ENCODE measurements around the gene APOL3.
"Not testable (repeated sequence)": the region's sequence is repeated elsewhere in the genome, so short reads cannot be mapped to it uniquely, and the experiment has no call there.

The APOL3 gene

DNA sequence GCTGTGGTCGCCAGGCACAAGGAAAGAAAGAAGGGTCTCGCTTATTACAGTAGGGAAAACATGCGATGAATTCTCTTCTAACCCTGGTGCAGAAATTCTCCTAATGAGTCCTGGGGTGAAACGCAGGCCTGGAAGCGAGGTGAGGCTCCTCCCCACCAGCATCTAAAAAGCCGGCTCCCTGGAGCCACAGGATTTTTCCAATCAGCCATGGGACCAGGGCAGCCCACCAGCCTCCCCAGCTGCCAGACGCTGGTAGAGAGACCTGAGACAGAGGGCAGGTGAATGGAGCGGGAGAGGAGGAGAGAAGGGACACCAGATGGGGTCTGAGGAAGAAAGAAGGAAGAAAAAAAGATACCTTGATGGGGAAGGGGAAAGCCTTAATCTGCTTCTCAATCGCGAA is 28.6 kb downstream of the APOL3 start:
- no peak for DNase-seq

DNA sequence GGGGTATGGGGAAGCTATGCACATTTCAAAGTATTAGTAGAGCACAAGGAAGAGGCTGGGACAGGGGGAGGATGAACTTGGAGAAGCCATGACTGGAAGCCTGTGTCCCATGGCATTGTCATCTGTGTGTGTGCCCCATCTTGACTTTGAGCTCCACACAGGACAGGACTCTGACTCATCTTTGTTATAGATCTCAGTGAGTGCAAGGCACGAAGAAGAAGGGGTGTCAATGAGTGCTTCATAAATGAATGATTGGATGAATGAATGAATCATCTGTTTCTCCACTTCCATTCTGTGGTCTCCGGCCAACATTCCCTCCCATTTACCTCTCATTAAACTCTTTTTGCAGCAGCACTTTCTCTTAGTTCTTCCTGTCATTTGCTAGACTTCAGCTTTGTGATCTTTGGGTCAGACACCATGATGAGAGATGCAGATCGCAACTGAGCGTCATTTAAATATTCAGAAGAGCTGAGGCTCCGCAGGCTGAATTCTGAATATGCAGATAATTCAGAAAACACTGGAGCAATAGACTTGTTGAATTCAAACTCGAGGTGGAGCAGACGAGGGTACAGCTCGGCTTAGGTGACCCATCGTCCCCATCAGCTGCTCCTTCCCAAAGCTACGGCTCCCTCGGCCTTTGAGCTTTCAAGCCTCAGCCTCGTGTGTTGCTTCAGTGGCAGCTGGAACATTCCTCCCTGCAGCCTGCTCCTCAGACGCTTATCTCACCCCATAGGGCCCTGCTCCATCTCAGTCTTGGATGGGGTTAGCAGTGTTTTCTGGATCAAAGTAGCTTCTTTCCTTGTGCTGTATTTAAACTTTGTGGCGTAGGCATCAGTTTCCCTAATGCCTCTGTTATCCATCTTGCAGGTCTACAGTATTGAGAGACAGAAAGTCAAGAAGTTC is 30.8 kb downstream of the APOL3 start:
- no peak for DNase-seq

DNA sequence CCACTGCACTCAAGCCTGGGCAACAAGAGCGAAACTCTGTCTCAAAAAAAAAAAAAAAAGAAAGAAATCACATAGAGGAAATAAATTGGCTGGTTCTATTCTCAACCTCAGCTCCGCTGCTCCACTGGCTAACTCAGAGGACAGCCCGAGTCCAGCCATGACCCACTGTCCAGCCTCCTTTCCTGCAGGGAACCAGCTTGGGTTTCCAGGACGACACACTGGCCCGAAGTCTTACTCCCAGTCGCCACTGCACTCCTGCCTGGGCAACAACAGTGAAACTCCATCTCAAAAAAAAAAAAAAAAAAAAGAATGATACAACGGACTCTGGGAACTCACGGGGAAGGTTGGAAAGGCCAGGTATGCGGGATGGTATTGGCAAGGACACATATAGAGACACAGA is 31.5 kb downstream of the APOL3 start:
- DNase-seq, result no peak

DNA sequence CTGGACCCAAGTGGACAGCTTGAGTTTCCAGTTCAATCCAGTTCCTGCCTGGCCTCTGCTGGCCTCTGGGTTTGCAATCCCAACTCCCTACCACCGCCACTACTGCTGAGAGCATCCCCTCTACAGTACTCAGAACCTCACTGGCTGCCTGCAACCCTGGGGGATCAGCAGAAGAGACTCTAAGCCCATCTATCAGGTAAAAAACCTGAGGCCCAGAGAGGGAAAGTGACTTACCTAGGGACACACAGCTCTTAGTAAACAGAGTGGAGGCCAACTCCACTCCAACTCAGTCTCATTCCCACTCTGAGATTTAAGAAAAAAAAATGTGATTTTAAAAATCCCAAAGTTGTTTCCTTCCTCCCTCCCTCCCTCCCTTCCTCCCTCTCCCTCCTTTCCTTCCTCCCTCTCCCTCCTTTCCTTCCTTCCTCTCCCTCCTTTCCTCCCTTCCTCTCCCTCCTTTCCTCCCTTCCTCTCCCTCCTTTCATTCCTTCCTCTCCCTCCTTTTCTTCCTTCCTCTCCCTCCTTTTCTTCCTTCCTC is 34.5 kb downstream of the APOL3 start:
- no peak for DNase-seq

DNA sequence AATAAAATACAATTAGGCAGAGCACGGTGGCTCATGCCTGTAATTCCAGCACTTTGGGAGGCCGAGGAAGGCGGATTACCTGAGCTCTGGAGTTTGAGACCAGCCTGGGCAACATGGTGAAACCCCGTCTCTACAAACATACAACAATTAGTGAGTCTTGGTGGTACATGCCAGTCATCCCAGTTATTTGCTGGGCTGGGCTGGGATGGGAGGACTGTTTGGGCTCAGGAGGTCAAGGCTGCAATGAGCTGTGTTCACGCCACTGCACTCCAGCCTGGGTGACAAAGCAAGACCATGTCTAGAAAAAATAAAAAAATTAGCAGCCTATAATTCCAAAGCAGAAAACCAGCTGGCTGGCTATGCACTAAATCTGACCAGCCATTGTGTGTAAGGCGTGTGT is 35.1 kb downstream of the APOL3 start:
- DNase-seq, result no peak

DNA sequence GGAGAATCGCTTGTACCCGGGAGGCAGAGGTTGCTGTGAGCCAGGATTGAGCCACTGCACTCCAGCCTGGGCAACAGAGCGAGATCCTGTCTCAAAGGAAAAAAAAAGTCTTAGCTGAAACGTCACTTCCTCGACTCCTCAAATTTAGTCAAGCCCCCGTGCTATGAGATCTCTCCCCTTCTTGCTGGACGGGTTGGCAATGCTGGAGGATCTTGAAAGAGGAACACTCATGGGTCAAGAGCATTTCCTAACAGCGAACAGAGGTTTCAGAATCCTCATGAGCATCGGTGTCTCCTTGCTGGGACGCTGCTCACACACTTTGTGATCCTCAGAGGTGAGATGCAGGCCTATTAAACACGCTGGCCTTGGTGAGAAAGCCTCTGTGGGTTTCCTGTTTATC is 35.9 kb downstream of the APOL3 start:
- peak; percentile 70 for DNase-seq

DNA sequence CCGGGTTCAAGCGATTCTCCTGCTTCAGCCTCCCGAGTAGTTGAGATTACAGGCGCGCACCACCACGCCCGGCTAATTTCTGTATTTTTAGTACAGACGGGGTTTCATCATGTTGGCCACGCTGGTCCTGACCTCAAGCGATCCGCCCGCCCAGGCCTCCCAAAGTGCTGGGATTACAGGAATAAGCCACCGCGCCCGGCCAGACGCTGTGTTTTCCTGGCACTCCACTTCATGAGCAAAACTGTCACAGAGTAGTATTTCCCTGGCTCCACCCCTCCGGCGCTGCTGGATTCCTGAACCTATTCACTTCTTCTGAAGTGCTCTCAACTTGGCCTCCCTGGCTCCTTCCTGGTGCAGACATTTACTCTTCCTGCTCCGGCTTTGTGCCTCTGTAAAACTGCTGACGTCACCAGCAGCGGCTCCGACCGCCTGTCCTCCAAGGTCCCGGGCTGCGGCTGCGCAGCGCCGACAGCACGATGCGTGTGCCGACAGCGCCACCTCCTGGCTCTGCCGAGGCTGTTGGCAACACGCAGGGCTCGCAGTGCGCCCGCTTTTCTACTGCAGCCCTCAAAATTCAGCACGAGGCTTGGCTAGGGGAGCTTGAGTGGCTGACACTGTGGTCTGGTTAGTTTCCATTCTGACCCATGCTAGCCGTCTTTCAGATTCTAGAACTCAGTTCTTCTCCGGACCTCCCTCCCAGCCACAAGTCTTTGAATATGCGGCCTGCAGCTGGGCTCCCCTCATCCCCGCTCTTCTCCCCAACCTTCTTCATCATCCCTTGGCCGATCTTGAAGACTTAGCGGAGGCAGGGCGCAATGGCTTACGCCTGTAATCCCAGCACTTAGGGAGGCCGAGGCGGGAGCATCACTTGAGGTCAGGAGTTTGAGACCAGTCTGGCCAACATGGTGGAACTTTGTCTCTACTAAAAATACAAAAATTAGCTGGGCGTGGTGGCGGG is 36.6 kb downstream of the APOL3 start:
- DNase-seq, result peak; percentile 98

DNA sequence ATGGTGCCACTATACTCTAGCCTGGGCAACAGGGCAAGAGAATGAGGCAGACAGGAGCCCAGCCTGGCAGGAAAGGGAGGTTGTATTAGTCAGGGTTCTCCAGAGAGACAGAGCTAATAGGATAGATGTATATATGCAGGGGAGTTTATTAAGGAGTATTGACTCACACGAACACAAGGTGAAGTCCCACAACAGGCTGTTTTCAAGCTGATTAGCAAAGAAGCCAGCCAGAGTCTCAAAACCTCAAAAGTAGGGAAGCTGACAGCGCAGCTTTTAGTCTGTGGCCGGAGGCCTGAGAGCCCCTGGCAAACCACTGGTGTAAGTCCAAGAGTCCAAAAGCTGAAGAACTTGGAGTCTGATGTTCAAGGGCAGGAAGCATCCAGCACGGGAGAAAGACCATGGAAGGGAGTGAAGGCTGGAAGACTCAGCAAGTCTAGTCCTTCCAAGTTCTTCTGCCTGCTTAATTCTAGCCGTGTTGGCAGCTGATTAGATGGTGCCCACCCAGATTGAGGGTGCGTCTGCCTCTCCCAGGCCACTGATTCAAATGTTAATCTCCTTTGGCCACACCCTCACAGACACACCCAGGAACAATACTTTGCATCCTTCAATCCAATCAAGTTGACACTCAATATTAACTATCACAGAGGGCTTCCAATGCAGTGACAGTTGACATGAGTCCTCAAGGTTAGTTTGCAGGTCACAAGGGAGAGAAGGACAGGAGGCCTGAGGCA is 39.8 kb downstream of the APOL3 start:
- not testable (repeated sequence) for DNase-seq

DNA sequence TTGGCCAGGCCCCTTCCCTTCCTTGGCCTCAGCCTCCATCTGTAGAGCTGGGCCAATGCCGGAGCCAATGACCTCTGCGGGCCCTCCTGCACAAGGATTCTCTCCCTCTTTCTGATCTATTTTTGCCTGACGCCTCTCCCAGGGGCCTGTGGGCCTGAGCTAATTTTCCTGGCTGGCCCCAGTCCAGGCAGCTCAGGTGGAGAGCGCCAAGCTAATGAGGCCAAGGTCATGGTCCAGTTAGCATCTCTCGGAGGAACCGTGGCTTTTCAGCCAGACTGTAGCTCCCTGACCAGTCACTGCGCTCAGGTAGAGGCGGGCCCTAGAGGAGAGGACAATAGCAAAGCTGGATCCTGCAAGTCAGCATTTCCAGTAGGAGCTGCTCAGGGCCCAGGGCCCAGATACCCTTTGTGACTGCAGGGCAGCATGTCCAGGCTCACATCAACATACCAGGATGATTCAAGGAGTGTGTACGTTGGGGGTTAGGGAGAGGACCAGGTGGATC is 43.5 kb downstream of the APOL3 start:
- no peak for DNase-seq

DNA sequence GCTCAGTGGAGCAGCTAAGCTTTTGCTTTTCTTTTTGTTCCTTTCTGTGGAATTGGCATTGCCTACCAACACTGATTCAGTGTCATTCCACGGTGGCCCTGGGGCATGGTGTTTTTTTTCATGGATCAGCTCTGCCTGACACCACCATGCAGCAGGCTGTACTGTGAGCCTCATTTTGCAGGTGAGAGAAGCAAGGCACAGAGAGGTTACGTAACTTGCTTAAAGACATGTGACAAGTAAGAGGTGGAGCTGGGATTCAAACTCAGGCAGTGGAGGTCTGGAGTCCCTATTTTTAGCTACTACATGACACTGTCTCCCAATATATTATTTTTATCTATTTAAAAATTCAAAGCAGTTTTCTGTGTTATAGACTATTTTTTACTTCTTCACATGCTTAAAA is 44.4 kb downstream of the APOL3 start:
- DNase-seq, result no peak

DNA sequence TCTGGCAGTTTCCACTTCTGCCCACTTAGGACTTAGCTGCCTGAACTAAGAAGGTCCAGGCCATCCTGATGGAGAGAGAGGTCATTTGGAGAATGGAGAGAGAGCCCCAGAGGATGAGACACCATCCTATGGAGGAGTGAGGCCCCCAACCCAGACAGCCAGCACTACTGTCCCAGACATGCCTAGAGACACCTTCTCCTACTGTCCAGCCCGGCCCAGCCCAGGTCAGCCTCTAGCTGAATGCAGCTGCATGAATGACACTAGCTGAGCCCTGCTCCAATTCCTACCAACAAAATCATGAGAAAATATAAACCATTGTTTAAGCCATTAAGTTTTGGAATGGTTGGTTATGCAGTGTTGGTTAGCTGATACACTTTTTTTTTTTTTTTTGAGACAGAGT is 47.4 kb downstream of the APOL3 start:
- DNase-seq, result no peak

DNA sequence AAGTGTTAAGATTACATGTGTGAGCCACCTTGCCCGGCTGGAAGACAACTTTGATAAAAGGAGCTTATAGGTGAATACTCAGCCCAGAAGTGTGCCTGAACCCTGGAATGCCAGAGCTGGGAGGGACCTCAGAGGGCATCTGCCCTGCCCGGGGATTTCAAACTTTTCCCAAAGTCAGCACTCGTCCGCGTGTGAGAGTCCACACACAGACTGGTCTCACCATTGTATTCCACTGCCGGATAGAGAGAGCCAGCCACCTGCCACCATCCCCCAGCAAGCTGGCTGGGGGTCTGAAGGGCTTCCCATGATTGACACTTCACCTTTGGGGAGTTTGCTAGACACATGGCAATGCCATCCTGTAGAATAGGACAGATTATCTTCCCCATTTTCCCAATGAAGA is 49.2 kb downstream of the APOL3 start:
- no peak for DNase-seq

DNA sequence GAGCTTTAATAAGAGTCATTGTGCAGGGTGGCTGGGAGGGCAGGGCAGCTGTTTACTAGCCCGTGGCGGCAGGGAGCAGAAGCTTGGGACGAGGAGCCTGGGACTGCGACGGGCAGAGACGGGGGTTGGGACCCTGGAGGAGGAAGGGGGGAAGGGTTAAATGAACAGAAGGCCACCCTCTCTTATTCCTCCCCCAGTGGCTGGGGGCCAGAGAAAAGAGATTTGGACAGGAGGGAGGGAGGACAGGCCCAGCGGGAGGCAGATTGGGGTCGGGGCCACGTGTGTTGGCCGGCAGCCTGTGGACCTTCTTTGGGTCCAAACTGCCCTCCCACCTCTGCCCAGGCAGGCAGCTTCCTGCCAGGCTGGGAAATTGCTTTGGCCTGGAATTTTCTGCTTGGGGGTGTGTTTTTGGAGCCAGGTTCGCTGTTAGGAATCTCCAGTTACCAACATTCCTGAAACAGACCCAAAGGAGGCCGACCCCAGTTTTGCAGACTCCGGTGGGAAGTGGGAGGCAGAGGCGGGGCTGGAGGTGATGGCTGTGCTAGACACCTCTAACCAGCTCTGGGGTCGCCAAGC is 50.2 kb downstream of the APOL3 start:
- no peak for DNase-seq

DNA sequence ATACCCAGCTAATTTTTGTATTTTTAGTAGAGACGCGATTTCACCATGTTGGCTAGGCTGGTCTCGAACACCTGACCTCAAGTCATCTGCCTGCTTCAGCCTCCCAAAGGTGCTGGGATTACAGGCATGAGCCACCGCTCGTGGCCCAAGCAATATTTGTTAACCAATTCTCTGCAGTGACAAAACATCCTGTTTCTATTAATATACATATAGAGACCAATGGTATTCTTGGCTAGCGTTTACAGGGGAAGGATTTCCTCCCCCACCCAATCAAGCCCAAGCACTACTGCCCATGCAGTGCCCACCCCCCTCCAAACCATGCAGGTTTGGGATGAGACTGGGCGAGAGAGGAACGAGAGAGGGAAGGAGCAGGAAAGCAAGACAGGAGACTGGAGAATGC is 53.1 kb downstream of the APOL3 start:
- DNase-seq, result no peak

DNA sequence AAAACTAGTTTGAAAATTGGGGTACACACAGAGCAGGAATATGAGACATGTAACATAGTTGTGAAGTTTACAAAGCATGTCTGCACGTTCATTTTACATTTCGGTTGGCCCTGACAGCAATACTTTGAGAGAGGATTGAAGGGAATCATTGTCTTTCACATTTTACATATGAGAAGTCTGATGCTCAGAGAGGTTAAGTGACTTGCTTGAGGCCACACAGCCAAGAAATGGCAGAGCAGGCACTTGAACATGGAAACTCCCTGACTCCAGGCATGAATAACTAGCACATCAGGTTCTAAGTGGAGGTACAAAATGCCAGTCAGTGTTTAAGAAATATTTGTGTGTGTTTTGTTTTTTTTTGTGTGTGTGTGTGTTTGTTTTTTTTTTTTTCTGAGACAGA is 53.6 kb downstream of the APOL3 start:
- no peak for DNase-seq

DNA sequence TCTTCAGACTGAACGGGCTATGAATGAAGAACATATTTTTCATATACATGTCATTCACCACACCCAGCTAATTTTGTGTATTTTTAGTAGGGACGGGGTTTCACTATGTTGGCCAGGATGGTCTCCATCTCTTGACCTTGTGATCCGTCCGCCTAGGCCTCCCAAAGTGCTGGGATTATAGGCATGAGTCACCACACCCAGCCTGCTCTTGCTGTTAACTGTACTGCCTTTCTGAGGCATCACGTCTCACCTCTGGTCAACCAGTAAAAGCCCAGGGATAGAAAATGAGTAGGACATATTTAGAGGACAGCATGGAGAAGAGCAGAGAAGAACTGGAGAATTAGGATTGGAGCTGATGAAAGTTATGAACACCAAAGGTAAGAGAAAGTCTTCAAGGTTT is 55.6 kb downstream of the APOL3 start:
- no peak for DNase-seq

DNA sequence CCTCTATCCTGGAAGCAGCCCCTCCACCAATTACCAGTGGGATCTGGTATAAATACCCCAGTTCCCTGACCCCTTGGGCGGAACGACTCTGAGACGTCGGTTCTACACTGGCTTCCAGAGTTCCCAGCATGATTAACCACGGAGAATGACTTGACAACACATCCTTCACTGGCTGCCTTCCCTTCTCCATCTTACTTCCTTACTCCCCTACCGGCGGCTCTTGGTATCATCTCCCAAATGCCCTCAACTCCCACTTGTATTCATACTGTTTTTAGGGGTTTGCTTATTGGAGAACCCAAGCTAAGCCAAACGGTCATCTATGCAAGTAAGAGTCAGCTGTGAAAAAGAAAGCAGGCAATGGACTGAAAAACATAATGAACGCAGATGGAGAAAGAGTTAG is 56.1 kb downstream of the APOL3 start:
- DNase-seq, result no peak

DNA sequence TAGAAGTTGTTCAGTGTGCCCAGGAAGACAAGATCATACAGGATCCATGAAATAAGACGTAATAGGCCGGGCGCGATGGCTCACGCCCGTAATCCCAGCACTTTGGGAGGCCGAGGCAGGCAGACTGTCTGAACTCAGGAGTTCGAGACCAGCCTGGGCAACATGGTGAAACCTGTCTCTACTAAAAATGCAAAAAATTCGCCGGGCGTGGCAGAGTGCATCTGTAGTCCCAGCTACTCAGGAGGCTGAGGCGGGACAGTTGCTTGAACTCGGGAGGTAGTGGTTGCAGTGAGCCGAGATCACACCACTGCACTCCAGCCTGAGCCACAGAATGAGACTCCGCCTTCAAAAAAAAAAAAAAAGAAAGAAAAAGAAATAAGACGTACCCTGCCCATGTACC is 56.7 kb downstream of the APOL3 start:
- DNase-seq, result no peak

DNA sequence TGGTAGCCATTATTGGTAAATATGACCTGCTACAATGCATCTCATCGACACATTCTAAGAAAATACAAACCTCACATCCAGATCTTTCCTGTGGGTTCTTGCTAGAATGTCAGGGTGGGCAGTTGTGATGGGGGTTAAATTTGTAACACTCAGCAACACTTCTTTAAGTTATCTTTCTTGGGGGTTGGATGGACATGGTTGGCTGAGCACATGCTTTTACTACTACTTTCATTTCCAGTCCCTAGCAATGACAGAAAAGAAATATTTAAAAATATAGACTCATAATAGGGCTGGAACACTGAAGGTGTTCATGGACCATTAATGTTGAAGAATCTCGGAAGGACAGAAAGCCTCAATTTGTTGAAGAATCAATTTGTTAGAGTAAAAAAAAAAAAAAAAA is 57.6 kb downstream of the APOL3 start:
- no peak for DNase-seq

DNA sequence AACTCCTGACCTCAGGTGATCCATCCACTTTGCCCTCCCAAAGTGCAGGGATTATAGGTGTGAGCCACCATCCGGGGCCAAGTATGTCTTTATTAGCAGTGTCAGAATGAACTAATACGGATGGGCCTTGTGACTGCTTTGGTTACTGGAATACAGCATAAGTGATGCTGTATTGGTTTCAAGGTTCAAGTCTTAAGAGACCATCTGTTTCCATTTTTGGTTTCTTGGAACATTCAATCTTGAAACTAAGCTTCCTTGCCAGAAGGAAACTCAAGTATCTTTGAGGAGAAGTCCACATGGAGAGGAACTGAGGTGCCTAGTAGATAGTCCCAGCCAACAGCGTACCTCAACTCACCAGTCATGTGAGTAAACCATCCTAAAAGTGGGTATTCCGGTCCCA is 58.8 kb downstream of the APOL3 start:
- no peak for DNase-seq

DNA sequence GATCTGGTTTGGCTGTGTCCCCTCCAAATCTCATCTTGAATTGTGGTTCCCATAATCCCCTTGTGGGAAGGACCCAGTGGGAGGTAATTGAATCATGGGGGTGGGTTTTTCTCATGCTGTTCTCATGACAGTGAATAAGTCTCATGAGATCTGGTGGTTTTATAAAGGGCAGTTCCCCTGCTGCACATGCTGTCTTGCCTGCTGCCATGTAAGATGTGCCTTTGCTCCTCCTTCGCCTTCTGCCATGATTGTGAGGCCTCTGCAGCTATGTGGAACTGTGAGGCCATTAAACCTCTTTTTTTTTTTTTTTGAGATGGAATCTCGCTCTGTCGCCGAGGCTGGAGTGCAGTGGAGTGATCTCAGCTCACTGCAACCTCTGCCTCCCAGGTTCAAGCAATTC is 59.6 kb downstream of the APOL3 start:
- DNase-seq, result not testable (repeated sequence)

DNA sequence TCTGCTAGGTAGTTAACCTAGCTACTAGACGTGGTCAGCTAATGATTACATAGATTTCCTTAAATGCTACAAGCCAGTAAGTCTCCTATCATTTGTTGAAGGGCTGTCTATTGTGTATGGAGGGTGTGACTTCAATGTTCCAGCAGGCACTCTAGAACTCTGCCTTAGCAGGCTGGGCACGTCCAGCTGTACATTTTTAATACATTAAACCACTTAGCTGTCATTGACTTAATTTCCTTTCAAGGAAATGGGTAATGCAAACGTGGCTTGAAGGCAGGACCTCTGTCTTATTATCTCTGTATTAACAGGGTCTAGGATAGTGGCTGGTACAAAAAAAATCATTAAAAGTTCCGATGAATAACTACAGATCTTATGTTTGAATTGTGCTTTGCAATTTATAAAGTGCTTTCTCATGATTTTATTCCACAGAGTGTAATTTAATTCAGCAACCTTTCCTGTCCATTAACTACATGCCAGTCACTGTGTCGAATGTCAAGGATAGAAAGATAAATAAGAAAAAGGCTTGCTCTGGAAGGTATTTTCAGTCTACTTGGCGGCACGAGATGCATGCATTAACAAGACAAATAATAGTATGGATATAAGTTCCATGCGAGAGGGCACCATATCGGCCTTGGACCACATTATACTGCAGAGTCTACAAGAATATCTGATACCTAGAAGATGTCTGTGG is 60.3 kb downstream of the APOL3 start:
- no peak for DNase-seq

Data from suppressor macrophage treated with lipopolysaccharide for 4 hours (primary cell).